DOHH2 (cell line): ENCODE measurements around the gene REXO1.

Experiments used
- H3F3A ChIP-seq: fragments of 200-600 bp; sonication (generic), shearing (Covaris generic); 2 replicates; pipeline ENCODE4 v1.6.0; 2016; ENCODE audit warnings: antibody characterized with exemption, mild to moderate bottlenecking; ENCODE audit not compliant: control insufficient read depth, insufficient read depth
- H3K27ac ChIP-seq: fragments of 200-600 bp; sonication (generic); 2 replicates; pipeline ENCODE4 v1.5.1; 2014; ENCODE audit warnings: low read depth, mild to moderate bottlenecking, low read length, moderate library complexity
- H3K27me3 ChIP-seq: fragments of 200-600 bp; sonication (generic); 2 replicates; pipeline ENCODE4 v1.6.1; 2014; ENCODE audit warnings: mild to moderate bottlenecking, low read length, mixed read lengths; ENCODE audit not compliant: control insufficient read depth
- H3K36me3 ChIP-seq: fragments of 200-600 bp; sonication (generic); 2 replicates; pipeline ENCODE4 v1.6.1; 2014; ENCODE audit warnings: mild to moderate bottlenecking, low read length, moderate library complexity, mixed read lengths; ENCODE audit not compliant: control insufficient read depth
- H3K4me1 ChIP-seq: fragments of 200-600 bp; sonication (generic); 2 replicates; pipeline ENCODE4 v1.6.1; 2014; ENCODE audit warnings: mild to moderate bottlenecking, low read length, mixed read lengths; ENCODE audit not compliant: control insufficient read depth
- H3K4me2 ChIP-seq: fragments of 200-600 bp; sonication (generic); 2 replicates; pipeline ENCODE4 v1.6.0; 2014; ENCODE audit warnings: mild to moderate bottlenecking, low read length, moderate library complexity
- H3K4me3 ChIP-seq: fragments of 200-600 bp; sonication (generic); 2 replicates; pipeline ENCODE4 v1.5.1; 2014; ENCODE audit warnings: mild to moderate bottlenecking, low read length, mixed read lengths
- H3K79me2 ChIP-seq: fragments of 200-600 bp; sonication (generic); 2 replicates; pipeline ENCODE4 v1.6.1; 2014; ENCODE audit warnings: mild to moderate bottlenecking, low read length, mixed read lengths; ENCODE audit not compliant: control insufficient read depth
- H3K9me2 ChIP-seq: fragments of 200-600 bp; sonication (generic); replicated peaks from 2 replicates; pipeline ENCODE4 v1.6.1; 2014; ENCODE audit warnings: mild to moderate bottlenecking, low read length, mixed read lengths; ENCODE audit not compliant: control insufficient read depth
- H3K9me3 ChIP-seq: fragments of 200-600 bp; sonication (generic); 2 replicates; pipeline ENCODE4 v1.6.1; 2014; ENCODE audit warnings: antibody characterized with exemption, low read length, mixed read lengths; ENCODE audit not compliant: control insufficient read depth, insufficient read depth
- H4K20me1 ChIP-seq: fragments of 200-600 bp; sonication (generic); 2 replicates; pipeline ENCODE4 v1.6.0; 2014; ENCODE audit warnings: low read depth, mild to moderate bottlenecking, antibody characterized with exemption, low read length, moderate library complexity; ENCODE audit not compliant: control insufficient read depth, insufficient read depth
- EZH2phosphoT487 ChIP-seq: fragments of 200-600 bp; sonication (generic); IDR thresholded peaks from 2 replicates; pipeline ENCODE4 v1.6.1; 2017; ENCODE audit warnings: borderline replicate concordance, mild to moderate bottlenecking, antibody characterized with exemption, low read length, moderate library complexity, mixed read lengths
- TF ChIP-seq, protein P1 (sequence below): fragments of 200-600 bp; sonication (generic); IDR thresholded peaks from one replicate; pipeline ENCODE4 v1.5.1; 2014; ENCODE audit warnings: antibody characterized with exemption, mild to moderate bottlenecking, low read depth, low read length; ENCODE audit not compliant: poor library complexity, severe bottlenecking

The REXO1 gene

DNA sequence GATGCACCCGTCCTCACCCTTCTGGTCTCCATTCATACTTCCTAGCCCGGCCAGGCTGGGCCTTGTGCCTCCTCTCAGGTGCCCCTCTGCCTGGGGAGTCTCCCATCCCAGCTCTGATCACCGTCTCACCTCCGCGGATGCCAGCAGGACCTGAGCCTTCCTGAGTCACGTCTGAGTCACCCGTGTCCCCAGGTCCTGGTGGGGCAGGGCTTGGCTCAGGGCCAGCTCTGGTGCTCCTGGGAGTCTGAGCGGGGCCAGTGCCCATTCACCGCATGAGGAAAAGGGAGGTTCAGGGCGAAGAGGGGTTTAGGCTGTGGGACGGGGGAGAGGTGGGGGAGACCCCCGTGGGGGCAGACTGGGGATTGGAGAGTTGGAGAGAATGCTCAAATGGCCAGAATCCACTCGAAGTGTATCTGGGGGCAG lies 36.8 kb downstream of the REXO1 start:
- Histone ChIP-seq H3K4me1 (peaks cover 21% of the 10 kb centered on the region), H3K27ac (no peak overlapping the region), H3K9me3 (no peaks in the 10 kb centered on the region), H3K79me2 (no peaks in the 10 kb centered on the region), H3K4me2 (peak overlapping the region; percentile 77), H3F3A (no peaks in the 10 kb centered on the region), H3K9me2 (no peaks in the 10 kb centered on the region), H3K27me3 (no peaks in the 10 kb centered on the region), H4K20me1 (no peaks in the 10 kb centered on the region), H3K36me3 (peaks cover 15% of the 10 kb centered on the region; the same call in 1 of the 2 replicates), H3K4me3 (peak overlapping the region; percentile 75)
- TF ChIP-seq EZH2phosphoT487, result no peak
- TF ChIP-seq, protein P1, sequence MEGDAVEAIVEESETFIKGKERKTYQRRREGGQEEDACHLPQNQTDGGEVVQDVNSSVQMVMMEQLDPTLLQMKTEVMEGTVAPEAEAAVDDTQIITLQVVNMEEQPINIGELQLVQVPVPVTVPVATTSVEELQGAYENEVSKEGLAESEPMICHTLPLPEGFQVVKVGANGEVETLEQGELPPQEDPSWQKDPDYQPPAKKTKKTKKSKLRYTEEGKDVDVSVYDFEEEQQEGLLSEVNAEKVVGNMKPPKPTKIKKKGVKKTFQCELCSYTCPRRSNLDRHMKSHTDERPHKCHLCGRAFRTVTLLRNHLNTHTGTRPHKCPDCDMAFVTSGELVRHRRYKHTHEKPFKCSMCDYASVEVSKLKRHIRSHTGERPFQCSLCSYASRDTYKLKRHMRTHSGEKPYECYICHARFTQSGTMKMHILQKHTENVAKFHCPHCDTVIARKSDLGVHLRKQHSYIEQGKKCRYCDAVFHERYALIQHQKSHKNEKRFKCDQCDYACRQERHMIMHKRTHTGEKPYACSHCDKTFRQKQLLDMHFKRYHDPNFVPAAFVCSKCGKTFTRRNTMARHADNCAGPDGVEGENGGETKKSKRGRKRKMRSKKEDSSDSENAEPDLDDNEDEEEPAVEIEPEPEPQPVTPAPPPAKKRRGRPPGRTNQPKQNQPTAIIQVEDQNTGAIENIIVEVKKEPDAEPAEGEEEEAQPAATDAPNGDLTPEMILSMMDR, result no peak

- Histone ChIP-seq H3K4me3 (no peak overlapping the region), H3K36me3 (peaks cover 8% of the 10 kb centered on the region; the same call in 1 of the 2 replicates), H3K9me2 (no peaks in the 10 kb centered on the region), H3K4me2 (no peak overlapping the region), H3K79me2 (no peaks in the 10 kb centered on the region), H3K27ac (no peak overlapping the region), H3K4me1 (peaks cover 21% of the 10 kb centered on the region), H3K9me3 (no peaks in the 10 kb centered on the region), H3F3A (no peaks in the 10 kb centered on the region), H3K27me3 (no peaks in the 10 kb centered on the region), H4K20me1 (no peaks in the 10 kb centered on the region)
- TF ChIP-seq, protein P1, result no peak
- TF ChIP-seq EZH2phosphoT487, result no peak
These were observed 37.7 kb downstream of the REXO1 start for GRCh38 chr19:1810439-1811160.

DNA sequence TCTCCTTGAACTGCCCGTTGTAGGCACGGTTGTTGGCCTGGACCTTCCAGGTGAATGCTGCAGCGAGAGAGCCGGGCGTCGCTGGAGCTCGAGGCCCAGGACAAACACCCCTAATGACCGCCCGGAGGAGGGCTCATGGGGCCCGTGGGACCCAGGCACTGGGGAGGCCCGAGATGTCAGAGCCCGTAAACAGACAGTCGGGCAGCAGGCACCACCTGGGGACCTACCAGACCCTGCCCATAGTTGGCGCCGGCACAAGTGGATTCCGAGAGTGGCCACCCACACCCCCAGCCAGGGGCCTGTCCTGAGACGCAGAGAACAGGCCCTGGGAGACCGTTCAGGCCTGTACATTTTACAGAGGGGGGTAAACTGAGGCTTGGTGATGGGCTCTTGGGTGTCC lies 38.6 kb downstream of the REXO1 start:
- Histone ChIP-seq H3K4me2 (no peak overlapping the region), H3K27ac (no peak overlapping the region)

More for the DNA sequence above, 38.6 kb downstream of the REXO1 start:
- H3K79me2 ChIP-seq, result no peaks in the 10 kb centered on the region
- H3K4me3 ChIP-seq, result no peak overlapping the region
- no peaks in the 10 kb centered on the region for H3K27me3 ChIP-seq
- peaks cover 21% of the 10 kb centered on the region for H3K4me1 ChIP-seq
- peaks cover 2% of the 10 kb centered on the region; the same call in 1 of the 2 replicates for H3K36me3 ChIP-seq
- H3F3A ChIP-seq, result 0 out of 2 replicates have a peak, but pooled peaks cover 5% of the 10 kb centered on the region
- H3K9me2 ChIP-seq, result no peaks in the 10 kb centered on the region
- H3K9me3 ChIP-seq, result no peaks in the 10 kb centered on the region
- TF ChIP-seq, protein P1, result no peak
- no peak for TF ChIP-seq EZH2phosphoT487
- H4K20me1 ChIP-seq, result no peaks in the 10 kb centered on the region
